HEK293T (cell line): ENCODE data around the gene KLHDC4.

Experiments used
- ELF4 ChIP-seq: fragments of 450-650 bp; IDR thresholded peaks from 2 replicates; pipeline ENCODE4 v1.6.1; 2017; ENCODE audit warnings: antibody characterized with exemption
- PKNOX1 ChIP-seq: fragments of 450-650 bp; IDR thresholded peaks from 2 replicates; pipeline ENCODE4 v1.6.1; 2016

DNA sequence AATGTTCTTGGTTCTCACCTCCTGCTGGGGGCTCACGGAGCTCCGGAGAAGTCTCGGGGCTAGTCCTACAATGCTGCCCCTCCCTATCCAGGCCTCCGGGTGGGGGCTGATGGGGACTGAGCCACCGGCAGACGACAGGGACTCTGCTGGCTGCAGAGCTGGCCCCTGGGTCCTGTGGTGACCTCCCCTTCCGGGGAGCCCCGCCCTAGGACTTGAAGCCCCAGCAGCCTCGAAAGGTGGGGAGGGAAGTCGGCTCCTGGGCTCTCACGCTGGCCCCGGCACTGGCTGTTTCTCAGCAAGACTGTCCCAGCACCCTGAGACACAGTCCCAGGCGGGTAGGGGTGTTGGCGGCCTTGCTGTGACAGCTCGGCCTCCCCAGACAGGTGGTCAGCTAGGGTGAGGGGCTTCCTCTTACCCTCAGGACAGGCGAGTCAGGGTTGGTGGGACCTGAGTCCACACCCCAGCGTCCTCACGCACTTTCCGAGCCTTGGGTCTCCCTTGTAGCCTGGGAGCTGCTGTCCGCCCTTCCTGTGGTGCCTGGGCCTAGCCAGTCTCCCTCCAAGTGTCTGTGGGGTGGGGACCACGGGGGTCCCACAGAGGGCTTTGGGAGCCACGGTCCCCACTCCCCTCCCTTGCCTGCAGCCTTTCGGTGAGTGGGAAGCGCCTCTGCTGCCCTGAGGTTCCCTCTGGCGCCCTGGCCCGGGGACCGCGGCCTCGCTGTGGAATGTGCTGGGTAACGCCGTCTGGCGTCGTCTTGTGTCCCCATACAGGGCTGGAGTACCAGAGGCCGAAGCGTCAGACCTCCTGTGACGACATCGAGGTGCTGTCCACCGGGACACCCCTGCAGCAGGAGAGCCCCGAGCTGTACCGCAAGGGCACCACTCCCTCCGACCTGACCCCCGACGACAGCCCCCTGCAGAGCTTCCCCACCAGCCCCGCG is 76.6 kb downstream of the KLHDC4 start:
- TF ChIP-seq PKNOX1 (no peak), ELF4 (no peak)
